Stimulated activated CD8-positive, alpha-beta memory T cell treated with anti-CD3 and anti-CD28 coated beads, Interleukin-12 subunit alpha, Interleukin-12 subunit beta, amount 100 ng/mL, for 24 hours (primary cell): Measurements from ENCODE around the gene COL23A1.
"Not testable (repeated sequence)": the region's sequence is repeated elsewhere in the genome, so short reads cannot be mapped to it uniquely, and the experiment has no call there.

Experiments
- DNase-seq: peaks from one replicate; pipeline ENCODE4 v3.0.0-alpha.2; 2020; ENCODE audit errors: extremely low read depth

The COL23A1 gene

GRCh38 chr5:178267876-178268275 is 322.3 kb downstream of the COL23A1 start:
- DNase-seq = no peak

GRCh38 chr5:178267245-178267644 is 322.9 kb downstream of the COL23A1 start:
- no peak for DNase-seq

GRCh38 chr5:178266581-178266980 is 323.6 kb downstream of the COL23A1 start:
- no peak for DNase-seq

- no peak for DNase-seq
Observed at GRCh38 chr5:178265746-178266145, 324.4 kb downstream of the COL23A1 start.

- DNase-seq = no peak
Observed at GRCh38 chr5:178264044-178264443, 326.1 kb downstream of the COL23A1 start.

GRCh38 chr5:178261666-178262600 is 328.3 kb downstream of the COL23A1 start:
- no peak for DNase-seq

- no peak for DNase-seq
Observed at GRCh38 chr5:178259623-178260536, 330.3 kb downstream of the COL23A1 start.

GRCh38 chr5:178257650-178258049 is 332.5 kb downstream of the COL23A1 start:
- no peak for DNase-seq

GRCh38 chr5:178256746-178257145 is 333.4 kb downstream of the COL23A1 start:
- DNase-seq = no peak

- DNase-seq = not testable (repeated sequence)
Observed at GRCh38 chr5:178253632-178254031, 336.6 kb downstream of the COL23A1 start.

GRCh38 chr5:178252258-178252657 is 337.9 kb downstream of the COL23A1 start:
- DNase-seq = no peak

- DNase-seq = no peak
Observed at GRCh38 chr5:178250263-178250662, 339.9 kb downstream of the COL23A1 start.

GRCh38 chr5:178249191-178249989 is 340.8 kb downstream of the COL23A1 start:
- no peak for DNase-seq

- DNase-seq = no peak
Observed at GRCh38 chr5:178248750-178249149, 341.4 kb downstream of the COL23A1 start.

- no peak for DNase-seq
Observed at GRCh38 chr5:178247481-178248456, 342.4 kb downstream of the COL23A1 start.

- no peak for DNase-seq
Observed at GRCh38 chr5:178246624-178247279, 343.4 kb downstream of the COL23A1 start.

- DNase-seq = no peak
Observed at GRCh38 chr5:178245389-178245788, 344.8 kb downstream of the COL23A1 start.

- DNase-seq = no peak
Observed at GRCh38 chr5:178244576-178244975, 345.6 kb downstream of the COL23A1 start.

GRCh38 chr5:178242416-178242815 is 347.8 kb downstream of the COL23A1 start:
- DNase-seq = no peak

GRCh38 chr5:178241688-178242231 is 348.4 kb downstream of the COL23A1 start:
- no peak for DNase-seq
